Aorta (tissue), 5 donors: ENCODE results near the gene CD81. TPM values are rescaled to one million over a fixed set of nuclear protein-coding genes. Genes with fewer than 3 reads are reported as not detected.

Source experiments
- ATAC-seq: fragments of 200-7000 bp; cut with Tn5 transposase; one replicate; pipeline ENCODE4 v1.9.1; 2022; ENCODE audit warnings: moderate library complexity; ENCODE audit not compliant: low FRiP score
- DNase-seq, 2 donors: peaks; one replicate each; pipeline ENCODE4 v3.0.0-alpha.2; 2020
- H3K27ac ChIP-seq, 2 donors: one replicate each; pipeline ENCODE4 v1.5.1; 2013; ENCODE audit warnings: low read length in 2 of 2, mild to moderate bottlenecking in 2 of 2, moderate library complexity in 2 of 2, control low read depth in 1 of 2, inconsistent platforms in 1 of 2, low read depth in 1 of 2
- H3K27me3 ChIP-seq, 2 donors: one replicate each; pipeline ENCODE4 v1.6.1; 2013; ENCODE audit warnings: control low read depth in 1 of 2, low read length in 1 of 2, mild to moderate bottlenecking in 1 of 2, moderate library complexity in 1 of 2; ENCODE audit not compliant: insufficient read depth in 2 of 2, control insufficient read depth in 1 of 2
- H3K36me3 ChIP-seq, 2 donors: one replicate each; pipeline ENCODE4 v1.6.1; 2013; ENCODE audit warnings: control low read depth in 1 of 2, low read length in 1 of 2, mild to moderate bottlenecking in 1 of 2; ENCODE audit not compliant: insufficient read depth in 2 of 2, control insufficient read depth in 1 of 2
- H3K4me1 ChIP-seq, 2 donors: one replicate each; pipeline ENCODE4 v1.6.1; 2013; ENCODE audit warnings: low read length in 2 of 2, control low read depth in 1 of 2, mild to moderate bottlenecking in 1 of 2, moderate library complexity in 1 of 2; ENCODE audit not compliant: insufficient read depth in 2 of 2, control insufficient read depth in 1 of 2
- H3K4me3 ChIP-seq, 2 donors: one replicate each; pipeline ENCODE4 v1.5.1; 2013; ENCODE audit warnings: low read length in 2 of 2, control low read depth in 1 of 2, mild to moderate bottlenecking in 1 of 2
- H3K9me3 ChIP-seq: one replicate; pipeline ENCODE4 v1.6.1; 2013; ENCODE audit warnings: mild to moderate bottlenecking, low read length; ENCODE audit not compliant: control insufficient read depth
- WGBS, 2 donors: extraction: QIAGEN DNeasy Blood & Tissue Kit; methylation state at CpG; one replicate each; pipeline ENCODE4 v1.1.7; 2013; 5-methylcytosine and 5-hydroxymethylcytosine counted together
- intact Hi-C, 2 donors: fragments of 100-400 bp; cut with DNase I; formaldehyde crosslinking; loops; one replicate each; pipeline versions ENCODE4 v1.14.2 to v1.15.0; 2022
- polyA plus RNA-seq, 2 donors: library from polyadenylated mRNA; stranded (reverse); fragments of 200-250 nt; gene quantifications; one replicate each; pipeline ENCODE4 v1.2.3, GENCODE V29; 2013
- total RNA-seq, 2 donors: library from RNA; stranded (reverse); fragmentation: NEBNext Ultra II Directional; extraction: Animal tissue kit (Norgen Biotek cat#: 25700); gene quantifications; one replicate each; pipeline ENCODE4 v1.2.1, GENCODE V29; 2021
- donor health status: healthy with polysubstance abuse.
- donor health status: Bipolar disorder and iron deficiency.
- donor health status: DM: no; HTN: no; CAD: no.
- donor health status: DM: no; HTN: no; CAD: no.
- donor health status: DM: yes; HTN: yes; CAD: no.

Gene CD81
- total and polyA plus RNA-seq, 4 donors, result 363 to 784 (median 579) TPM

GRCh38 chr11:2382936-2383851, 6.1 kb downstream of the CD81 start:
- peak; percentile 15 for ATAC-seq

GRCh38 chr11:2383852-2384804, 7.0 kb downstream of the CD81 start:
- intact Hi-C loops, result loop anchor here in 1 of 2 donors (2.0 kb wide), 1 partner anchor 17 kb away; the partner anchor contains the start of gene TSSC4
- WGBS, 2 donors, result 40 to 46% methylated on average over 24 to 33 of the region's 33 CpGs
- DNase-seq (no peak), ATAC-seq (peak; percentile 3)
- no peaks in the 10 kb centered on the region for H3K27me3 ChIP-seq
- H3K4me3 ChIP-seq, result no peak overlapping the region
- peak overlapping the region; percentile 34 to 62 for H3K27ac ChIP-seq
- no peaks in the 10 kb centered on the region for H3K4me1 ChIP-seq
- no peaks in the 10 kb centered on the region for H3K36me3 ChIP-seq
- no peaks in the 10 kb centered on the region for H3K9me3 ChIP-seq

More at GRCh38 chr11:2382936-2383851, 6.1 kb downstream of the CD81 start:
- WGBS, 2 donors, result 22 to 24% methylated on average over 26 of the region's 26 CpGs
- intact Hi-C loops, result loop anchor here in 1 of 2 donors (2.0 kb wide), 1 partner anchor 18 kb away; the partner anchor contains the start of gene TSSC4
- H3K27ac ChIP-seq, result peak overlapping the region; percentile 34 to 62
- H3K4me3 ChIP-seq, result no peak overlapping the region
- H3K4me1 ChIP-seq, result no peaks in the 10 kb centered on the region
- H3K9me3 ChIP-seq, result no peaks in the 10 kb centered on the region
- DNase-seq, result peak in 1 of 2 donors; percentile 84
- no peaks in the 10 kb centered on the region for H3K36me3 ChIP-seq
- no peaks in the 10 kb centered on the region for H3K27me3 ChIP-seq

DNA sequence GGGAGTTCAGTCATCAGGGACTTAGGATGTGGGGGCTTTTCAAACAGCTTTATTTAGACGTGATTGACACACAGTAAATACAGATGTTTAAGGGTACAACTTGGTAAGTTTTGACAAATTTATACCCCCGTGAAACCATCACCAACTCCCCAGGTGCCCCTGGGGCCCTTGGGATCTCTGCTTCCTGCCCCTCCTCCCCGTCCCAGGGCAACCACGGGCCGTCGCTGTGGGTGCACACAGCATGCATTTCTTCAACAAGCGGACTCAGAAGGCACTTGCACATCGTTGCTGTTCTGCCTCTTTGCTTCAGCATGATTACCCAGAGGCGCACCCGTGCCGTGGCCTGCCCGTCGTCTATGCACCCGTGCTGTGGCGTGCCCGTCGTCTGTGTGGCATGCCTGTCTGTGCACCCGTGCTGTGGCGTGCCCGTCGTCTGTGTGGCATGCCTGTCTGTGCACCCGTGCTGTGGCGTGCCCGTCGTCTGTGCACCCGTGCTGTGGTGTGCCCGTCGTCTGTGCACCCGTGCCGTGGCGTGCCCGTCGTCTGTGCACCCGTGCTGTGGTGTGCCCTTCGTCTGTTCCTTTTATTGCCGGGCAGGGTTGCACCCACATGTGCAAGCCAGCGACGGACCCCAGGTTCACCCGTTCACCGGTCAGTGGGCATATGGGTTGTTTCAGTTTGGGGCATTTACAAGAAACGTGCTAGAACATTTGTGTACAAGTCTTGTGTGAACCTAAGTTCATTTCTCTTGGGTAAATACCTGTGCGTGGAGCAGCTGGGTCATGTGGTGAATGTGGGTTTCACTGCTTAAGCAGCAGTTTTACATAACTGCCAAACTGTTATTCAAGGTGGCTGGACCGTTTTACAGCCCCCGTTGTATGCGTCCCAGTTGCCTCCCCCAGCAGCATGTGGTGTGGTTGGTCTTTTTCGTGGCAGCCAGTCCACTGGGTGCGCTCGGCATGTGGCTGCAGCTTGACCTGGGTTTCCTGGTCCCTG, 8.3 kb downstream of the CD81 start:
- H3K36me3 ChIP-seq, result no peaks in the 10 kb centered on the region
- no peak overlapping the region for H3K4me3 ChIP-seq
- no peak overlapping the region for H3K27ac ChIP-seq
- intact Hi-C loops, result no loop called here
- no peaks in the 10 kb centered on the region for H3K9me3 ChIP-seq
- WGBS, 2 donors, result 82 to 83% methylated on average over 46 to 47 of the region's 48 CpGs
- ATAC-seq (no peak), DNase-seq (no peak)
- H3K4me1 ChIP-seq, result no peaks in the 10 kb centered on the region
- H3K27me3 ChIP-seq, result no peaks in the 10 kb centered on the region

DNA sequence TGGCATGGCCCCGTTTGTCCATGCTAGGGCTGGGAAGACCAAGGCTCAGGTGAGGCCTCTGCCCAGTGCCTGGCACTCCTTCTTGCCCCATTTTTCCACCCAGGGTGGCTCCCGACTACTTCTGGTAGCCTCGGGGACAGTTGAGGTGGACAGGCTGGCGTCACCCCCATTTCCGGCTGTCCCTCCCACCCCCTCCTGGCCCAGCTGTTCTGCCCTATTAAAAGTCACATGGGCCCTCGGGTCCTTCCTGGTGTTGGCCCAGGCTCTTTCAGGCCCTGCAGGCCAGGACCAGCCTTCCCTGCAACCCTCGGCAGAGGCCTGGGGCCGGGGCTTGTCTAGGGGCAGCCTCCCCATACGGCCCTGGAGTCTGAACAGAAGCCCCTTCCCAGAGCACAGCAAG, 9.5 kb downstream of the CD81 start:
- no peak for ATAC-seq
- Histone ChIP-seq H3K4me3 (no peak overlapping the region), H3K9me3 (no peaks in the 10 kb centered on the region), H3K4me1 (no peaks in the 10 kb centered on the region), H3K27me3 (no peaks in the 10 kb centered on the region), H3K36me3 (no peaks in the 10 kb centered on the region), H3K27ac (peak overlapping the region in 1 of 2 donors; percentile 3)
- no peak for DNase-seq
- intact Hi-C loops, result no loop called here
- 38 to 43% methylated on average over 9 of the region's 9 CpGs for WGBS, 2 donors

GRCh38 chr11:2387266-2387987, 10.3 kb downstream of the CD81 start:
- intact Hi-C loops, result no loop called here
- no peaks in the 10 kb centered on the region for H3K36me3 ChIP-seq
- H3K4me1 ChIP-seq, result no peaks in the 10 kb centered on the region
- no peaks in the 10 kb centered on the region for H3K27me3 ChIP-seq
- no peaks in the 10 kb centered on the region for H3K9me3 ChIP-seq
- WGBS, 2 donors, result 21 to 29% methylated on average over 14 of the region's 14 CpGs
- peak overlapping the region in 1 of 2 donors; percentile 4 for H3K27ac ChIP-seq
- H3K4me3 ChIP-seq, result no peak overlapping the region
- DNase-seq (no peak), ATAC-seq (no peak)

DNA sequence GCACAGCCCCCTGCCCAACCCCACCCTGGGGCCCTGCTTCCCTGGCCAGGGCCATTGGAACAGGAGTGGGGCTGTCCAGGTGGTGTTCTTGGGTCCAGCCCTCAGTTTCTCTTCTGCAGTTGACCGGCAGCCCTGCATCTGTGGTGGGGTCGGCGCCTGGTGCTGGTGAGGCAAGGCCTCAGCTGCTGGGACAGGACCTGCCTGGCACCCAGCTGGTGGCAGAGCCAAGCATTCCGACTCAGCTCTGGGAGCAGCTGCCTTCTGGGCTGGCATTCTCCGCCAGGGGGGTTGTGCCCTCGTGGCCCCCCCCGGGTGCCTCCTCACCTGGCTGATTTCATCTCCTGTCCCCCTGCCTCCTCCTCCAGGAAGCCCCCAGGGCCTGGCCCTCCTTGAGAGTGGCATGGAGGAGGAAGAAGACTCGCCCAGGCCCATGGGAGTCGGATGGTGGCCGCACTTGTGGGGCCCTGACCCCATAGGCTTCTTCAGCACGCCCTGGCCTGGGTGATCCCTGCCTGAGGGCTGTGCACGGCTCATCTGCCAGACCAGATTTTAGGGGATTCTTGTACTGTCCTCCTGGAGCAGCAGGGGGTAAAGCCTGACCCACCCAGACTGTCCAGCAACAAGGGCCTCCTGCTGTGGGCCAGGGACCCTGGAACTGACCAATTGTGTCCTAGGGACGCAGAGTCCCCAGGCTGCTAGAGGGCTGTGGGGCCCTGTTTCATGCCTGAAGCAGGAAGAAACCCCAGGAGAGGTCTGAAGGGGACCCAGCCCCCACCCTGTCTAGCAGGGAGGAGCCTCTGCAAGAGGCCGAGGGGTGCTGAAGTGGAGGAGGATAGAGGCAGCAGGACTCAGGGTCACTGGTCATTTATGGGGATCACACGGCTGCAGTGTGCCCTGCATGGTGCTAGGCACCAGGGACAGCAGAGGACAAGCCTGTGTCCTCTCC, 11.6 kb downstream of the CD81 start:
- no peaks in the 10 kb centered on the region for H3K36me3 ChIP-seq
- intact Hi-C loops, result no loop called here
- WGBS, 2 donors, result 74 to 75% methylated on average over 15 of the region's 15 CpGs
- ATAC-seq (no peak), DNase-seq (no peak)
- H3K4me3 ChIP-seq, result no peak overlapping the region
- H3K4me1 ChIP-seq, result no peaks in the 10 kb centered on the region
- H3K27me3 ChIP-seq, result no peaks in the 10 kb centered on the region
- no peaks in the 10 kb centered on the region for H3K9me3 ChIP-seq
- H3K27ac ChIP-seq, result peak overlapping the region in 1 of 2 donors; percentile 22
